Measurements from ENCODE around the gene KRT9.
A peak's percentile ranks its signal among the peaks of the same experiment; 100 is the strongest.
"Not testable (repeated sequence)": the region's sequence is repeated elsewhere in the genome, so short reads cannot be mapped to it uniquely, and the experiment has no call there.

The KRT9 gene

GRCh38 chr17:41583137-41584127 is 11.6 kb upstream of the KRT9 start:
- TF ChIP-seq, protein P1, sequence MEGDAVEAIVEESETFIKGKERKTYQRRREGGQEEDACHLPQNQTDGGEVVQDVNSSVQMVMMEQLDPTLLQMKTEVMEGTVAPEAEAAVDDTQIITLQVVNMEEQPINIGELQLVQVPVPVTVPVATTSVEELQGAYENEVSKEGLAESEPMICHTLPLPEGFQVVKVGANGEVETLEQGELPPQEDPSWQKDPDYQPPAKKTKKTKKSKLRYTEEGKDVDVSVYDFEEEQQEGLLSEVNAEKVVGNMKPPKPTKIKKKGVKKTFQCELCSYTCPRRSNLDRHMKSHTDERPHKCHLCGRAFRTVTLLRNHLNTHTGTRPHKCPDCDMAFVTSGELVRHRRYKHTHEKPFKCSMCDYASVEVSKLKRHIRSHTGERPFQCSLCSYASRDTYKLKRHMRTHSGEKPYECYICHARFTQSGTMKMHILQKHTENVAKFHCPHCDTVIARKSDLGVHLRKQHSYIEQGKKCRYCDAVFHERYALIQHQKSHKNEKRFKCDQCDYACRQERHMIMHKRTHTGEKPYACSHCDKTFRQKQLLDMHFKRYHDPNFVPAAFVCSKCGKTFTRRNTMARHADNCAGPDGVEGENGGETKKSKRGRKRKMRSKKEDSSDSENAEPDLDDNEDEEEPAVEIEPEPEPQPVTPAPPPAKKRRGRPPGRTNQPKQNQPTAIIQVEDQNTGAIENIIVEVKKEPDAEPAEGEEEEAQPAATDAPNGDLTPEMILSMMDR (IDR thresholded peaks at IDR 0.05; ENCODE audit: borderline replicate concordance, insufficient read depth, low read depth, low read length), result no peak
- H3K4me3 ChIP-seq (ENCODE audit: low read depth, low read length), result no peak overlapping the region

- not testable (repeated sequence) for H3K4me3 ChIP-seq (ENCODE audit: low read depth, low read length)
These were observed 10.5 kb upstream of the KRT9 start for GRCh38 chr17:41582061-41582968.

- H3K4me3 ChIP-seq (ENCODE audit: low read depth, low read length), result no peak overlapping the region
- TF ChIP-seq, protein P1 (IDR thresholded peaks at IDR 0.05; ENCODE audit: borderline replicate concordance, insufficient read depth, low read depth, low read length), result no peak
These were observed 9.7 kb upstream of the KRT9 start for GRCh38 chr17:41581366-41582060.

- TF ChIP-seq, protein P1 (IDR thresholded peaks at IDR 0.05; ENCODE audit: borderline replicate concordance, insufficient read depth, low read depth, low read length), result no peak
- H3K4me3 ChIP-seq (ENCODE audit: low read depth, low read length), result no peak overlapping the region
These were observed 9.0 kb upstream of the KRT9 start for GRCh38 chr17:41580687-41581365.

DNA sequence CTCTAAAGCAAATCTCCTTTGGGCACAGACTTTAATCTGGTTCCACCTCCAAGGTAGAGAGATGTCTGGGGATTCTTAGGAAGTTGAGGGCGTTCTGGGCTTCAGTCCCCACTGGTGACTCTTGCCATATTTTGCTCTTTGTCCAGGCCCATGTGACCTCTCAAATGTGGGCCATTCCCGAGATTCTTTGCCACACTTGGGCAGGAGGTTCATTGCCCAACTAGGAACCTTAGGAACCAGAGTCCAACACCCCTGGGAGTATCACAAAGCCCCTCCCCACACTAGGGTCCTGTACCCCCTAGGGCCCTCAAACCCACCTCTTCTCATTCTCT is 8.4 kb upstream of the KRT9 start:
- no peak overlapping the region for H3K4me3 ChIP-seq (ENCODE audit: low read depth, low read length)
- TF ChIP-seq, protein P1 (IDR thresholded peaks at IDR 0.05; ENCODE audit: borderline replicate concordance, insufficient read depth, low read depth, low read length), result no peak

- TF ChIP-seq, protein P1 (IDR thresholded peaks at IDR 0.05; ENCODE audit: borderline replicate concordance, insufficient read depth, low read depth, low read length), result peak; percentile 85
- no peak overlapping the region for H3K4me3 ChIP-seq (ENCODE audit: low read depth, low read length)
These were observed 7.8 kb upstream of the KRT9 start for GRCh38 chr17:41579484-41580243.

All from GM12875 (cell line).